PFSK-1 (cell line): ENCODE measurements around the gene ADD3.

Source experiments
- POLR2AphosphoS5 ChIP-seq: IDR thresholded peaks from 2 replicates; pipeline ENCODE4 v1.6.1; 2012; ENCODE audit warnings: low read depth, mild to moderate bottlenecking, control low read depth, low read length, moderate library complexity
- TAF1 ChIP-seq: IDR thresholded peaks from 2 replicates; pipeline ENCODE4 v1.6.1; 2012; ENCODE audit warnings: low read length, control low read depth, borderline replicate concordance; ENCODE audit not compliant: insufficient read depth

GRCh38 chr10:109968953-109969759, 38.6 kb upstream of the ADD3 start:
- TF ChIP-seq TAF1: no peak
- TF ChIP-seq POLR2AphosphoS5: no peak
